Measurements from ENCODE around the gene HES6. TPM values are rescaled to one million over a fixed set of nuclear protein-coding genes. Genes with fewer than 3 reads are reported as not detected.
A peak's percentile ranks its signal among the peaks of the same experiment; 100 is the strongest.

HES6 gene
- total RNA-seq, 1 donor, result 2.2 TPM

- no peak for DNase-seq (ENCODE audit: low read depth)
- TF ChIP-seq CTCF (IDR thresholded peaks at IDR 0.05; ENCODE audit: insufficient read depth, low read depth, low read length), result no peak
- no peak overlapping the region for H3K4me3 ChIP-seq (ENCODE audit: low read depth, low read length)
Observed at GRCh38 chr2:238216651-238217184, 23.1 kb downstream of the HES6 start.

- no peak for TF ChIP-seq CTCF (IDR thresholded peaks at IDR 0.05; ENCODE audit: insufficient read depth, low read depth, low read length)
Observed at GRCh38 chr2:238207006-238207405, 32.8 kb downstream of the HES6 start.

GRCh38 chr2:238203973-238204683, 35.7 kb downstream of the HES6 start:
- DNase-seq (ENCODE audit: low read depth), result no peak
- H3K4me3 ChIP-seq (ENCODE audit: low read depth, low read length), result peak overlapping the region; percentile 53
- TF ChIP-seq CTCF (IDR thresholded peaks at IDR 0.05; ENCODE audit: insufficient read depth, low read depth, low read length), result no peak

More at GRCh38 chr2:238207006-238207405, 32.8 kb downstream of the HES6 start:
- H3K4me3 ChIP-seq (ENCODE audit: low read depth, low read length), result no peak overlapping the region
- peak; percentile 52 for DNase-seq (ENCODE audit: low read depth)

- H3K4me3 ChIP-seq (ENCODE audit: low read depth, low read length), result peak within 1 kb of the TSS; percentile 62
- peak; percentile 80 for DNase-seq (ENCODE audit: low read depth)
- no peak for TF ChIP-seq CTCF (IDR thresholded peaks at IDR 0.05; ENCODE audit: insufficient read depth, low read depth, low read length)
Observed at GRCh38 chr2:238203094-238203972, 36.5 kb downstream of the HES6 start, which contains the start of gene ILKAP. Gene ILKAP, minus strand, starts transcription at chr2:238203695. Its CDS starts 142 bp downstream, at chr2:238203553.

- peak; percentile 48 for DNase-seq (ENCODE audit: low read depth)
- no peak for TF ChIP-seq CTCF (IDR thresholded peaks at IDR 0.05; ENCODE audit: insufficient read depth, low read depth, low read length)
- peak overlapping the region; percentile 62 for H3K4me3 ChIP-seq (ENCODE audit: low read depth, low read length)
Observed at GRCh38 chr2:238202326-238203093, 37.3 kb downstream of the HES6 start.

- no peak for DNase-seq (ENCODE audit: low read depth)
- no peak overlapping the region for H3K4me3 ChIP-seq (ENCODE audit: low read depth, low read length)
- TF ChIP-seq CTCF (IDR thresholded peaks at IDR 0.05; ENCODE audit: insufficient read depth, low read depth, low read length), result no peak
Observed at GRCh38 chr2:238190445-238190844, 49.4 kb downstream of the HES6 start.
